K562 (cell line): ENCODE results near the gene CDADC1.

Experiments used
- CHCHD3 ChIP-seq: fragments of 250-450 bp; sonication (Bioruptor Pico); IDR thresholded peaks from 2 replicates; pipeline ENCODE4 v2.1.2; 2022; ENCODE audit warnings: mild to moderate bottlenecking
- EP300 ChIP-seq: IDR thresholded peaks from 2 replicates; pipeline ENCODE4 v1.6.1; 2012; ENCODE audit warnings: low read length, improper control_type of control experiment
- FOXA3 ChIP-seq, 2 experiments: fragments of 450-650 bp in 1 of 2; sonication (generic) in 1 of 2; formaldehyde crosslinking; IDR thresholded peaks in 1 of 2; conservative IDR thresholded peaks in 1 of 2; 2 replicates each; pipeline versions ENCODE4 v1.4.0 to v1.8.0; 2020 to 2022; ENCODE audit warnings: mild to moderate bottlenecking in 2 of 2, missing genetic modification reagents in 1 of 2
- GABPA ChIP-seq: fragments of 200-800 bp; sonication (Bioruptor generic); conservative IDR thresholded peaks from 2 replicates; pipeline ENCODE4 v1.6.1; 2016; ENCODE audit warnings: low read depth, missing genetic modification characterization, missing compliant biosample characterization
- MAZ ChIP-seq, 2 experiments: fragments of 450-650 bp in 1 of 2; sonication (generic) in 1 of 2; formaldehyde crosslinking; IDR thresholded peaks in 1 of 2; conservative IDR thresholded peaks in 1 of 2; 2 replicates each; pipeline versions ENCODE4 v1.4.0 to v1.5.0; 2020; ENCODE audit warnings: mild to moderate bottlenecking in 1 of 2, missing genetic modification reagents in 1 of 2
- POLR2AphosphoS5 ChIP-seq: IDR thresholded peaks from 2 replicates; pipeline ENCODE4 v1.6.1; 2011; ENCODE audit warnings: mild to moderate bottlenecking, low read depth, low read length, moderate library complexity; ENCODE audit not compliant: control insufficient read depth, insufficient read depth
- SMC3 ChIP-seq: conservative IDR thresholded peaks from 2 replicates; pipeline ENCODE4 v1.6.1; 2011; ENCODE audit warnings: low read depth, low read length, improper control_type of control experiment; ENCODE audit not compliant: insufficient read depth
- TGIF2 ChIP-seq: sonication (generic); formaldehyde crosslinking; IDR thresholded peaks from 2 replicates; pipeline ENCODE4 v1.8.1; 2022; ENCODE audit warnings: mild to moderate bottlenecking, missing genetic modification reagents, moderate library complexity
- ZNF274 ChIP-seq: IDR thresholded peaks from 2 replicates; pipeline ENCODE4 v1.6.1; 2011; ENCODE audit warnings: low read depth, mild to moderate bottlenecking, low read length, moderate library complexity, borderline replicate concordance
- TF ChIP-seq, protein P1 (sequence below), 3 experiments: IDR thresholded peaks in 2 of 3; conservative IDR thresholded peaks in 1 of 3; 2 replicates each; pipeline ENCODE4 v1.5.1; 2011 to 2012; ENCODE audit warnings: low read length in 3 of 3, mild to moderate bottlenecking in 3 of 3, control low read depth in 2 of 3, improper control_type of control experiment in 1 of 3, inconsistent platforms in 1 of 3, low read depth in 1 of 3, mixed read lengths in 1 of 3, moderate library complexity in 1 of 3; ENCODE audit not compliant: insufficient read depth in 2 of 3

DNA sequence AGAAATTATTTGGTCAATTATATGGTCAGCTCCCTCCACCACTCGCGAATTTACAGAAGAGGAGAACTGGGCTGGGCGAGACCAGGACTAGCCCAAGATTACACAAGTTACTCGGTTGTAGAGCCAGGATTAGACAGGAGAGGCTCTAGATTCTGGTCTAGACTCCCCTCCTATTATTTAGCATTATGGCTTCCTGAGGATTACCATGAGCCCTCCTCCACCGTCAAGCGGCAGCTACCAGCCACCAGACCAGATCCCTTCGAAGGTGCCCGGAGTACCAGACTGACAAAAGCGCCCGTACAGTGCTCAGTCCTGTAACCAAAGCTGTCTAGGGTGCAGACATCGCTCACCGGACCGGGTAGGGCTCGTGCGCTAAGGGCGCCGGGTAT is 28.1 kb upstream of the CDADC1 start:
- TF ChIP-seq POLR2AphosphoS5 (no peak), EP300 (no peak), ZNF274 (no peak), GABPA (tag) (no peak), FOXA3 (CRISPR knock-in tag; conservative IDR thresholded peaks at IDR 0.05 in 1 of 2, IDR thresholded peaks at IDR 0.05 in 1 of 2) (no peak), TGIF2 (CRISPR knock-in tag) (no peak), CHCHD3 (CRISPR knock-in tag) (no peak), SMC3 (no peak), MAZ (CRISPR knock-in tag; conservative IDR thresholded peaks at IDR 0.05 in 1 of 2, IDR thresholded peaks at IDR 0.05 in 1 of 2) (no peak)
- TF ChIP-seq, protein P1, sequence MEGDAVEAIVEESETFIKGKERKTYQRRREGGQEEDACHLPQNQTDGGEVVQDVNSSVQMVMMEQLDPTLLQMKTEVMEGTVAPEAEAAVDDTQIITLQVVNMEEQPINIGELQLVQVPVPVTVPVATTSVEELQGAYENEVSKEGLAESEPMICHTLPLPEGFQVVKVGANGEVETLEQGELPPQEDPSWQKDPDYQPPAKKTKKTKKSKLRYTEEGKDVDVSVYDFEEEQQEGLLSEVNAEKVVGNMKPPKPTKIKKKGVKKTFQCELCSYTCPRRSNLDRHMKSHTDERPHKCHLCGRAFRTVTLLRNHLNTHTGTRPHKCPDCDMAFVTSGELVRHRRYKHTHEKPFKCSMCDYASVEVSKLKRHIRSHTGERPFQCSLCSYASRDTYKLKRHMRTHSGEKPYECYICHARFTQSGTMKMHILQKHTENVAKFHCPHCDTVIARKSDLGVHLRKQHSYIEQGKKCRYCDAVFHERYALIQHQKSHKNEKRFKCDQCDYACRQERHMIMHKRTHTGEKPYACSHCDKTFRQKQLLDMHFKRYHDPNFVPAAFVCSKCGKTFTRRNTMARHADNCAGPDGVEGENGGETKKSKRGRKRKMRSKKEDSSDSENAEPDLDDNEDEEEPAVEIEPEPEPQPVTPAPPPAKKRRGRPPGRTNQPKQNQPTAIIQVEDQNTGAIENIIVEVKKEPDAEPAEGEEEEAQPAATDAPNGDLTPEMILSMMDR (IDR thresholded peaks at IDR 0.05 in 2 of 3, conservative IDR thresholded peaks at IDR 0.05 in 1 of 3; ENCODE audit: insufficient read depth in 2 of 3, low read depth in 1 of 3, low read length in 3 of 3), result no peak
